ENCODE measurements around the gene GLRX2.
A peak's percentile ranks its signal among the peaks of the same experiment; 100 is the strongest.

Gene GLRX2

GRCh38 chr1:193111641-193112090 is 6.5 kb upstream of the GLRX2 start:
- DNase-seq (ENCODE audit: low spot score), result peak; percentile 25

- no peak for DNase-seq (ENCODE audit: low spot score)
These were observed 5.7 kb upstream of the GLRX2 start for GRCh38 chr1:193110864-193111263.

- DNase-seq (ENCODE audit: low spot score), result no peak
These were observed 5.0 kb upstream of the GLRX2 start for GRCh38 chr1:193110246-193110645.

DNA sequence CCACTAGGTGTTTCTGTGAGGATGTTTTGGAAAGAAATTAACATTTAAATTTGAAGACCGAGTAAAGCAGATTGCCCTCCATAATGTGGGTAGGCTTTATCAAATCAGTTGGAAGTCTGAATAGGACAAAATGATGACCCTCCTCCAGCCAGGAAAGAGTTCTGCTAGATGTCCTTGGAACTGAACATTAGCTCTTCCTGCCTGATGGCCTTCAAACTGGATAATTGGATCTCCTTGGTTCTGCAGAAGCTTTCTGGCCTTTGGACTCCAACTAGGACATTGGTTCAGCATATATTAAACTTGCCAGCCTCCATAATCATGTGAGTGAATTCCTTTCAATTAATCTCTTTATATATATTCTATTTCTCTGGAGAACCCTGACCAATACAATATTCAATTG is 4.4 kb upstream of the GLRX2 start:
- DNase-seq (ENCODE audit: low spot score), result no peak

- no peak for DNase-seq (ENCODE audit: low spot score)
These were observed 3.3 kb upstream of the GLRX2 start for GRCh38 chr1:193108471-193108870.

- DNase-seq (ENCODE audit: low spot score), result no peak
These were observed 585 bp upstream of the GLRX2 start for GRCh38 chr1:193105821-193106177.

- peak; percentile 65 for DNase-seq (ENCODE audit: low spot score)
These were observed 710 bp downstream of the GLRX2 start for GRCh38 chr1:193104502-193104906.

GRCh38 chr1:193103759-193104501 is 1.3 kb downstream of the GLRX2 start:
- peak; percentile 4 for DNase-seq (ENCODE audit: low spot score)

GRCh38 chr1:193102662-193103061 is 2.6 kb downstream of the GLRX2 start:
- DNase-seq (ENCODE audit: low spot score), result no peak

GRCh38 chr1:193094112-193094511 is 11.1 kb downstream of the GLRX2 start:
- no peak for DNase-seq (ENCODE audit: low spot score)

GRCh38 chr1:193090865-193091264 is 14.3 kb downstream of the GLRX2 start:
- no peak for DNase-seq (ENCODE audit: low spot score)

DNA sequence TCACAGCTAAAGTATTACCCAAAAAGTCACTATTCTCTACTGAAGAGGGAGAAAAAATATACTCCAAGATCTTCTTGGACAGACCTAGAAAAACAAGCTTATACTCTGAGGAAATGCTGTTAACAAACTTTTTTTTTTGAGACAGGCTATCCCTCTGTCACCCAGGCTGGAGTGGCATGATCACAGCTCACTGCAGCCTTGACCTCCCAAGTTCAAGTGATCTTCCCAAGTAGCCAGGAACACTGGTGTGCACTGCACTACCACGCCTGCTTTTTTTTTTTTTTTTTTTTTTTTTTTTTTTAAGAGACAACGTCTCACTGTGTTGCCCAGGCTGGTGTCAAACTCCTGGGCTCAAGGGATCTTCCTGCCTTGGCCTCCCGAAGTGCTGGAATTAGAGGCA is 17.3 kb downstream of the GLRX2 start:
- no peak for DNase-seq (ENCODE audit: low spot score)

GRCh38 chr1:193086342-193086741 is 18.9 kb downstream of the GLRX2 start:
- no peak for DNase-seq (ENCODE audit: low spot score)

DNA sequence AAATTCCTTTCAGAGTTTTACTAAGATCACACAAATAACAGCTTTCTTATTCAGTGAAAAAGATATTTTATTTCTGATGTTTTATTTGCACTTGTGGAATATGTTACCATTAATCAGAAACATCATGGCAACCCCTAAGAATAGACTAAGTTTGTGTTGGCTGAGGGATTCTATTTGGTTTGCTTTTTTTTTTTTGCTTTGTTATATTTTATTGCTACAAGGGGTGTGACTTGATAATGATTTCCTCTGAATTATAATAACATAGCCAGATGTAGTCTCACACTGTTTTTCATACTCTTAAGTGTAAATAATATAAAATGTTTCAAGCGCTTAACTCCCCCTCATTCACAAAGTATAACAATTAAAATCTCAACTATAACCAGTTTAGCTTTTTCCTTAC is 20.0 kb downstream of the GLRX2 start:
- DNase-seq (ENCODE audit: low spot score), result no peak

- no peak for DNase-seq (ENCODE audit: low spot score)
These were observed 21.7 kb downstream of the GLRX2 start for GRCh38 chr1:193083365-193084088.

GRCh38 chr1:193079187-193079586 is 26.0 kb downstream of the GLRX2 start:
- DNase-seq (ENCODE audit: low spot score), result no peak

DNA sequence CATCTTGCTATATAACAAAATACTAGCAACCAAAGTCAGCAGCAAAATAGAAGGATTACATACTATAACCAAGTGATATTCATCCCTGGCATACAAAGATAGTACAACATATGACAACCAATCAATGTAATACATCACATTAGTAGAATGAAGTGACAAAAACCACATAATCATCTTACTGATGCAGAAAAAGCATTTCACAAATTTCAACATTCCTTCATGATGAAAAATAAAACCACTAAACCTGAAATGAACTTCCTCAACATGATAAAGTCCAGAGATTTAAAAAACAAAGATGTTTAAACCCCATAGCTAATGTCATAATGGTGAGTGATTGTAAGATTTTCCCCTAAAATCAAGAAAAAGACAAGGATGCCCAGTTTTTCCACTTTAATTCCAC is 27.2 kb downstream of the GLRX2 start:
- DNase-seq (ENCODE audit: low spot score), result no peak

- DNase-seq (ENCODE audit: low spot score), result no peak
These were observed 34.3 kb downstream of the GLRX2 start for GRCh38 chr1:193070942-193071341.

GRCh38 chr1:193070386-193070753 is 34.8 kb downstream of the GLRX2 start:
- DNase-seq (ENCODE audit: low spot score), result no peak

DNA sequence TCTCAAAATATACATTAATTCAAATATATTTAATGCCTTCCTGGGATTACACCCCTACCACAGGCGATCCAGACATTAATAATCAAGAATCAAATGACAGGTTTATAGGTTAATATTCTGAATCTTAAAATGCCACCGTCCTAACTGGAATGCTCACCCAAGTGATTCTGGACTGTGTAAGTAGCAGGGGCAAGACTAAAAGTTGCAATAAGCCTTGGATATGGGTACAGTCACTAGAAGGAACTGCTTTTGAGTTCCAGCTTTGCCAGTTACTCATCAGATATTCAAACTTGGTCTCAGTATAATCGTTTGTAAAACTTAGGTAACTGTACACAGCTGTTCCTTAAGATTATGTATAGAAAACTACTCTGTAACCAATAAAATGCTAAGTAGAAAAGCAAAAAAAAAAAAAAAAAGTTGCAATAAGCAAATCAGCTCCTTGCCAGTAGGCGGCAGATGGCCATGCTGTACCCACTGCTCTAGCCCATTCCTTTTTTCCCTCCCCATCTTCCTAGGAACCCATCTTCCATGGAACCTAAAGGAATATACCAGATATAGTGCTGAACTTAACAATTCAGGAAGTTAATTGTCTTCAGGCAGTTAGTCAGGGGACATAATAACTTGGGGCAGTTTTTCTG is 35.3 kb downstream of the GLRX2 start:
- peak; percentile 12 for DNase-seq (ENCODE audit: low spot score)

GRCh38 chr1:193068013-193068412 is 37.2 kb downstream of the GLRX2 start:
- no peak for DNase-seq (ENCODE audit: low spot score)

DNA sequence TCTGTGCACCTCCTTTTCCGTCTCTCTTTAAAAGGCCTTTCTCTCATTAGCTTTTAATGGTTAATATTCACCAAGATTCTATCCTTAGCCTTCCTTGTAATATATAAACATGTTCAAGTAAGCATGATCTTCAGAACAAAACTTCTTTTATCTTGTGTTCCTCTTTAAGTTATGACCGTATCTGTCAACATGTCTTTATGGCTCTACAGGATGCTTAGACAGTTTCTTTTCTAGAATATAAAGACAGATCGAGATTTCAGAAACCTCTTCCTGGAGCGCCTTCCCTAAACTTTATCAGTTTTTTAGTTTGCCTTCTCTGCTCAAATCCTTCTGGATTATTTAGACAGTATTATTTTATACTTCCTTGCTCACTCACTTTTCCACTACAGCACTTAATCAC is 38.6 kb downstream of the GLRX2 start:
- DNase-seq (ENCODE audit: low spot score), result no peak

- DNase-seq (ENCODE audit: low spot score), result no peak
These were observed 39.3 kb downstream of the GLRX2 start for GRCh38 chr1:193065954-193066353.
